Measurements from ENCODE around the gene RTTN.
"Not testable (repeated sequence)": the region's sequence is repeated elsewhere in the genome, so short reads cannot be mapped to it uniquely, and the experiment has no call there.

GRCh38 chr18:70102854-70103253, 102.6 kb downstream of the RTTN start:
- TF ChIP-seq, protein P1, sequence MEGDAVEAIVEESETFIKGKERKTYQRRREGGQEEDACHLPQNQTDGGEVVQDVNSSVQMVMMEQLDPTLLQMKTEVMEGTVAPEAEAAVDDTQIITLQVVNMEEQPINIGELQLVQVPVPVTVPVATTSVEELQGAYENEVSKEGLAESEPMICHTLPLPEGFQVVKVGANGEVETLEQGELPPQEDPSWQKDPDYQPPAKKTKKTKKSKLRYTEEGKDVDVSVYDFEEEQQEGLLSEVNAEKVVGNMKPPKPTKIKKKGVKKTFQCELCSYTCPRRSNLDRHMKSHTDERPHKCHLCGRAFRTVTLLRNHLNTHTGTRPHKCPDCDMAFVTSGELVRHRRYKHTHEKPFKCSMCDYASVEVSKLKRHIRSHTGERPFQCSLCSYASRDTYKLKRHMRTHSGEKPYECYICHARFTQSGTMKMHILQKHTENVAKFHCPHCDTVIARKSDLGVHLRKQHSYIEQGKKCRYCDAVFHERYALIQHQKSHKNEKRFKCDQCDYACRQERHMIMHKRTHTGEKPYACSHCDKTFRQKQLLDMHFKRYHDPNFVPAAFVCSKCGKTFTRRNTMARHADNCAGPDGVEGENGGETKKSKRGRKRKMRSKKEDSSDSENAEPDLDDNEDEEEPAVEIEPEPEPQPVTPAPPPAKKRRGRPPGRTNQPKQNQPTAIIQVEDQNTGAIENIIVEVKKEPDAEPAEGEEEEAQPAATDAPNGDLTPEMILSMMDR (IDR thresholded peaks at IDR 0.05): not testable (repeated sequence)
- not testable (repeated sequence) for TF ChIP-seq NR3C1 (CRISPR knock-in tag; conservative IDR thresholded peaks at IDR 0.05; ENCODE audit: low read depth); IRF2 (CRISPR knock-in tag; IDR thresholded peaks at IDR 0.05; ENCODE audit: borderline replicate concordance, low read depth); FOXP4 (CRISPR knock-in tag; IDR thresholded peaks at IDR 0.05); ESRRA (CRISPR knock-in tag; IDR thresholded peaks at IDR 0.05; ENCODE audit: borderline replicate concordance); NFE2L1 (CRISPR knock-in tag; IDR thresholded peaks at IDR 0.05); USF2 (CRISPR knock-in tag; IDR thresholded peaks at IDR 0.05); ZNF232 (CRISPR knock-in tag; IDR thresholded peaks at IDR 0.05)
- TF ChIP-seq, protein P2, sequence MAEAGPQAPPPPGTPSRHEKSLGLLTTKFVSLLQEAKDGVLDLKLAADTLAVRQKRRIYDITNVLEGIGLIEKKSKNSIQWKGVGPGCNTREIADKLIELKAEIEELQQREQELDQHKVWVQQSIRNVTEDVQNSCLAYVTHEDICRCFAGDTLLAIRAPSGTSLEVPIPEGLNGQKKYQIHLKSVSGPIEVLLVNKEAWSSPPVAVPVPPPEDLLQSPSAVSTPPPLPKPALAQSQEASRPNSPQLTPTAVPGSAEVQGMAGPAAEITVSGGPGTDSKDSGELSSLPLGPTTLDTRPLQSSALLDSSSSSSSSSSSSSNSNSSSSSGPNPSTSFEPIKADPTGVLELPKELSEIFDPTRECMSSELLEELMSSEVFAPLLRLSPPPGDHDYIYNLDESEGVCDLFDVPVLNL (CRISPR knock-in tag; IDR thresholded peaks at IDR 0.05; ENCODE audit: borderline replicate concordance, low read depth): not testable (repeated sequence)
- TF ChIP-seq, protein P3, sequence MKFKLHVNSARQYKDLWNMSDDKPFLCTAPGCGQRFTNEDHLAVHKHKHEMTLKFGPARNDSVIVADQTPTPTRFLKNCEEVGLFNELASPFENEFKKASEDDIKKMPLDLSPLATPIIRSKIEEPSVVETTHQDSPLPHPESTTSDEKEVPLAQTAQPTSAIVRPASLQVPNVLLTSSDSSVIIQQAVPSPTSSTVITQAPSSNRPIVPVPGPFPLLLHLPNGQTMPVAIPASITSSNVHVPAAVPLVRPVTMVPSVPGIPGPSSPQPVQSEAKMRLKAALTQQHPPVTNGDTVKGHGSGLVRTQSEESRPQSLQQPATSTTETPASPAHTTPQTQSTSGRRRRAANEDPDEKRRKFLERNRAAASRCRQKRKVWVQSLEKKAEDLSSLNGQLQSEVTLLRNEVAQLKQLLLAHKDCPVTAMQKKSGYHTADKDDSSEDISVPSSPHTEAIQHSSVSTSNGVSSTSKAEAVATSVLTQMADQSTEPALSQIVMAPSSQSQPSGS (CRISPR knock-in tag; IDR thresholded peaks at IDR 0.05; ENCODE audit: borderline replicate concordance, low read depth): not testable (repeated sequence)
